Stimulated activated CD4-positive, alpha-beta T cell treated with anti-CD3 and anti-CD28 coated beads, Interleukin-12 subunit alpha, Interleukin-12 subunit beta, amount 100 ng/mL, for 4 hours (primary cell): ENCODE data around the gene TLE6.
"Not testable (repeated sequence)": the region's sequence is repeated elsewhere in the genome, so short reads cannot be mapped to it uniquely, and the experiment has no call there.

ENCODE experiments used
- DNase-seq: peaks from one replicate; pipeline ENCODE4 v3.0.0-alpha.2; 2020

TLE6 gene

DNA sequence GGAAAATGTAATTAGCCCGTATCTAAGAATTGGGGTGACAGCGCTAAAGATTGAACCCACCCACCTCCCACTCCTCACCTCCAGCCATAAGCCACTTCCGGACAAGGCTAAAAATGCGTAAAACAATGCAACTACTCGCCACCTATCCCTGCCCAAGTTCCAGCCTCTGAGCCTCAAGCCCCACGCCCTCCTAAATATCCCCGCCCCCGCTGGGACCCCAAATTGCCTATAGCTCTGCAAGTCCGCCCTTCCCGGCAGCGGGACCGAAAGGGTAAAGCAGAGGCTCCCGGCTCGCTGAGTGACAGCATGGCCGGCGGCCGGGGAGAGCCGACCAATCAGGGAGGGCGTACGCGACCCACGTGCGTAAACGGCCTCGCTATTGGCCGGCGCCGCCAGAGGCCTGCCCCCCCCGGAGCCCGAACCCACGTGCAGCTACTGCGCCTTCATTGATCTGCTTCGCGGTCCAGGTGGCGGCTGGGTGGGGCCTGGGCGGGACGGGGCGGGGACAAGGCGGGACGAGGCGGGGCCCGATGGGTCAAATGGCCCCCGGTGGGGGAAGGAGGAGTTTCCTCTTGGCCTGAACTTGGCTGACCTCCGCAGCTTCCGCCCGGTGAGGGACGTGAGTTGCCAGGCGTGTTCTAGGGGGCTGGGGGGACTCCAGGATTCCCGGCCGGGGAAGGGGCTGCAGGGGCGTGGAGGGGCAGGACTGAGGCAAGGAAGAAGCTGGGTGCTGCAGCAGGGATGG lies at the start of gene TLE6:
TLE6 (plus strand) TSS at position 564 of the 745 bp plus-strand sequence. CDS start 670 bp downstream, outside the sequence.
- peak; percentile 89 for DNase-seq

DNA sequence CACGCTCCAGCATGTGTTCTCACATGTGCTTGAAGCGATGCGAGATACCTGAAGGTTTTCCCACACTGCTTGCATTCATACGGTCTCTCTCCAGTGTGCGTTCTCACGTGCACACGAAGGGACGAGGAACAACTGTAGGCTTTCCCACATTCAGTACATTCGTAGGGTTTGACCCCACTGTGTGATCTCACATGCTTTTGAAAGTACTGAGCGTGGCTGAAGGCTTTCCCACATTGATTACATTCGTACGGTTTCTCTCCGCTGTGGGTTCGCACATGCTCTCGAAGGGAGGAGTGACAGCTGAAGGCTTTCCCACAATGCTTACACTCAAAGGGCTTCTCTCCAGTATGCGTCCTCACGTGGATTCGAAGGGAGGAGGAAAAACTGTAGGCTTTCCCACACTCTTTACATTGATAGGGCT lies 43.9 kb upstream of the TLE6 start:
- DNase-seq, result no peak

DNA sequence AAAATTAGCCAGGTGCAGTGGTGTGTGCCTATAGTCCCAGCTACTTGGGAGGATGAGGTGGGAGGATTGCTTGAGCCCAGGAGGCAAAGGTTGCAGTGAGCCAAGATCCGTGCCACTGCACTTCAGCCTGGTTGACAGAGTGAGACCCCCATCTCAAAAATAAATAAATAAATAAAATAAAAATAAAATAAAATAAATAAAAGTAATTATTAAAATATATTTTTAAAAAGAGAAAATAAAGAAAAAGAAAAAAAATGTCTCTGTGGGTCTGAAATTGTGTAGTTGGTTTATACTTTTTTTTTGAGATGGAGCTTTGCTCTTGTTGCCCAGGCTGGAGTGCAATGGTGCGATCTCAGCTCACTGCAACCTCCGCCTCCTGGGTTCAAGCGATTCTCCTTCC lies 41.5 kb upstream of the TLE6 start:
- not testable (repeated sequence) for DNase-seq

GRCh38 chr19:2942928-2943640 lies 34.3 kb upstream of the TLE6 start:
- DNase-seq, result no peak

GRCh38 chr19:2944403-2944774 lies 33.0 kb upstream of the TLE6 start:
- no peak for DNase-seq

DNA sequence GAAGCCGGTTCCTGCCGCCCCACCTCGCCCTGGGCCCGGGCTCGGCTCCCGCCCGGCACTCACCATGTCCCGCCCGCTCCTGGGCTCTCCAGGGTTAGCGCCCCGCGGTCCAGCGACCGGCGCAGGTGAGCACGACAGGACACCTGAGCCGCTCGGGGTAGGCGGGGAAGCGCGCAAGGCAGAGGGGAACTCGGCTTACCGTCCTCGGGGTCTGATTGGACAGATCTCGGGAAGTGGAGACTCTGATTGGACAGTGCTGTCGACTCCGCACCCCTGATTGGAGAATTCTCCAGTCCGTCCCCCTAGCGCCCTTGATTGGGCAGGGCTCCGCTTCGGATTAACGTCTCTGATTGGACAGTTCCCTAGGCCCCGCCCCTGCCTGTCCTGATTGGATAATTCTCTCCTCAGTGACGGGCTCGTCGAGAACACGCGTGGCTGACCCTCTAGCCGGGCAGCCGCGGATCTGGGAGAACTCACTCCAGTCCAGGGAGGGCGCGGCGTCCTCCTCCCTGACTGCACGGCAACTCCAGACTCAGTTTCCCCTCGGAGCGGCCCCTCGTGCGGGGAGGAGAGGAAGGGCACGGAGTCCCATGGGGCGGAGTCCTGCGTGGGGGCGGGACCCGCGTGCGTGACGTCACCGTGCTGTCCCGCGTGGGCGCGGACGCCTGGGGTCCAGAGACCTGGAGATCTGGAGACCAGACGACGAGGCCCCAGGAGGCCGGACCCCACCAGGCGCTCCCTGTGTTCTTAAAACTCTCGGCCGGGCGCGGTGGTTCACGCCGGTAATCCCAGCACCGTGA lies 32.4 kb upstream of the TLE6 start, which contains the start of gene ZNF77:
ZNF77 (minus strand) TSS at position 197 of the 800 bp plus-strand sequence; CDS start at position 66, 131 bp downstream.
- DNase-seq, result peak; percentile 98

DNA sequence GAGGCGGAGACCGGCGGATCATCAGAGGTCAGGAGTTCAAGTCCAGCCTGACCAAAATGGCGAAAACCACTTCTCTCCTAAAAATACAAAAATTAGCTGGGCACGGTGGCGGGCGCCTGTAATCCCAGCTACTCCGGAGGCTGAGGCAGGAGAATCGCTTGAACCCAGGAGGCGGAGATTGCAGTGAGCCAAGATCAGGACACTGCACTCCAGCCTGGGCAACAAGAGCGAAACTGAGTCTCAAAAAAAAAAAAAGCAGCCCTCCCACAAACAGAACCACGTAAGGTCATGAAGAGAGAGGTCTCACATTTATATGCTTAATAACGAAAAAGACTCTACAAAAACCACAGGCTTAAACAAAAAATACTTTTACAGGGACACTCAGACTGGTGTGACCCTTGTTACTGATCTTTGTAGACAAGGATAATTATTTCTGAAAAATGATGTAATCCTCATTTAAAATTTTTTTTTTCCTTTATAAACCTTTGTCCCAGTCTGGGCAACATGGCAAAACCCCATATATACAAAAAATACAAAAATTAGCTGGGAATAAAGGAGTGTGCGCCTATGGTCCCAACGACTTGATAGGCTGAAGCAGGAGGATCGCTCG lies 31.7 kb upstream of the TLE6 start:
- DNase-seq, result no peak

GRCh38 chr19:2949939-2950285 lies 27.5 kb upstream of the TLE6 start:
- no peak for DNase-seq

DNA sequence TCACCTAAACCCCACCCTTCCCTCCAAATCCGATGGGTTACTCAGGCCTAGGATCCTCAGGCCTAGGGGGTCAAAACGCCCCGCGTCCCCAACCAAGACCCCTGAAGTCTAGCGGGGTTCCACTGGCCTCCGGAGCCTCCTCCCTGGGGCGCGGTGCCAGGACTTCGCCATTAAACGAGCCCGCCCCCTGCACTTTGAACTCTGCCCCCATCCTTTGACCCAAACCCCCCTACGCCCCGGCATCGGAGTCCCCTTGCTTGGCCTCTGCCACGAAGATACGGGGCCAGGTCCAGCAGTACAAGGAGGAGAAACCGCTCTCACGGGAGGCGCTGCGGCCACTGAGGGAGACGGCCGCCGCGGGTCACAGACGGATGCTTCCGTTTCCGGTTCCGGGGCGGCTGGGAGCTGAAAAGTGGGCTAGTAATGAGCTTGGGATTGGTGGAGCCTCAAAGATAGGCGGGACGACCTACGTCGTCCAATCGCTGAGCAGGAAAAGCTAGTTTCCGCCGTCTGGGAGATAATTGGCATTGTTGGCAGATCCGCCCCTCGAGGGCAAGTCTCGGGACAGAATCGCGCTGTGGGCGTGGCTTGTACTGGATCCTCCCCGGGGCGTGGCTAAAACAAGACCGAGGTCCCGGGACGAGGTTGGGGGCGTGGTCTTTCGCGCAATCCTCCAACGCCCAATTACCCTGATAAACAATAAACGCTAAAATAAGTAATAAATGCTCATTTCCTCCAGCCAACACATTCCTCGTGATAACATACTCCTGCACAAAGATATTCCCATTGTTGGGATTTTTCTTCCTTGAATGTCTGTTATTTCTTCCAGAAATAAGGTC lies 26.9 kb upstream of the TLE6 start:
- DNase-seq, result peak; percentile 100

DNA sequence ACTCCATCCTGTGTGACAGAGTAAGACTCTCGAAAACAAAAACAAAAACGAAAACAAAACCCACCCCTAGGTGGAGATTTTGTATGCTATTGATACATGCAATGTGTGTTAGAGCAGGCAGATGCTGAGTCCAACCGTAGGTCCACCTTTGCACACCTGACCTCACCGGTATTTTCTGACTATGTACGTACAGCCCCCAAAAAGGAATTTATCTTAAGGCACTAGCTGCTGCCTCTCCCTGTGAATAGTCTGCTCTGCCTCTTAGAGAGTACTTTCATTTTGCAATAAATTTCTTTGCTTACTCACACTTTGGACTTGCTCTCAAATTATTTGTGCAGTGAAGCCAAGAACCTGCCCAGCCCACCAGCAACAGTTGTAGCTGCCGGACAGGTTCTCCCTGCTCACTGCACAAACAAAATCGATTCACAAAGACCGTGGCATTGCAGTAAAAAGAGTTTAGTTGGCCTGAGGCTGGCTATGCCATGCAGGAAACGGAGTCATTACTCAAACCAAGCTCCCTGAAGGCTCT lies 24.3 kb upstream of the TLE6 start:
- DNase-seq, result no peak

DNA sequence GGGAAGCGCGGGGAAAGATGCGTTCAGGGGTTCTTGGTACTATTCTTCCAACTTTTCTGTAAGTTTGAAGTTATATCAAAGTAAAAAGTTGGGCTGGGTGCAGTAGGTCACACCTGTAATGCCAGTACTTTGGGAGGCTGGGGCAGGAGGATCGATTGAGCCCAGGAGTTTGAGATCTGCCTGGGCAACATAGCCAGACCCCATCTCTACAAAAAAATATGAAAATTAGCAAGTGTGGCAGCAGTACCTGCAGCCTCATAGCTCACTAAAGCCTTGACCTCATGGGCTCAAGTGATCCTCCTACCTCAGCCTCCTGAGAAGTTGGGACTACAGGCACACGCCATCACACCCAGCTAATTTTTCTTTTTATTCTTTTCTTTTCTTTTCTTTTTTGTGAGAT lies 20.2 kb upstream of the TLE6 start:
- no peak for DNase-seq

DNA sequence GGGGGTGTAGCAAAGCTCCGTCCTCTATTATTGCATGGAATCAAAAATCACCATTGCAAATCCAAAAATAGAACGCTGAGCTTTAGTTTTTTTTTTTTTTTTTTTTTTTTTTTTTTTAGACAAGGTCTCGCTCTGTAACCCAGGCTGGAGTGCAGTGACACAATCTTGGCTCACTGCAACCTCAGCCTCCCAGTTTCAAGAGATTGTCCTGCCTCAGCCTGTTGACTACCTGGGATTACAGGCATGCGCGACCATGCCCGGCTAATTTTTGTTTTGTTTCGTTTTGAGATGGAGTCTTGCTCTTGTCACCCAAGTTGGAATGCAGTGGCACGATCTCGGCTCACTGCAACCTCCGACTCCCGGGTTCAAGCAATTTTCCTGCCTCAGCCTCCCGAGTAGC lies 17.2 kb upstream of the TLE6 start:
- no peak for DNase-seq

- DNase-seq, result peak; percentile 11
Measured at GRCh38 chr19:2962018-2962670, 15.2 kb upstream of the TLE6 start.

GRCh38 chr19:2963122-2963521 lies 14.2 kb upstream of the TLE6 start:
- no peak for DNase-seq

DNA sequence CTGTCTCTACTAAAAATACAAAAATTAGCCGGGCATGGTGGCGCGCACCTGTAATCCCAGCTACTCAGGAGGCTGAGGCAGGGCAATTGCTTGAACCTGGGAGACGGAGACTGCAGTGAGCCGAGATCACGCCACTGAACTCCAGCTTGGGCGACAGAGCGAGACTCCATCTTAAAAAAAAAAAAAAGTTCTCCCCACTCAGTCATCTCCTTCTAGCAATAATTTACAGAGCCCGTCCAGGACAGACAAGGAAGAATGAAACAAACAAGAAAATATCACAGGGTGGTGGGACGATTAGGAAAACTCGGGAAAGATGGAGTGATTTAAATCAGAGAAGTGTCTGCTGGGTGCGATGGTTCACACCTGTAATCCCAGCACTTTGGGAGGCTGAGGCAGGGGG lies 13.7 kb upstream of the TLE6 start:
- DNase-seq, result not testable (repeated sequence)

- no peak for DNase-seq
Measured at GRCh38 chr19:2964874-2965273, 12.5 kb upstream of the TLE6 start.

DNA sequence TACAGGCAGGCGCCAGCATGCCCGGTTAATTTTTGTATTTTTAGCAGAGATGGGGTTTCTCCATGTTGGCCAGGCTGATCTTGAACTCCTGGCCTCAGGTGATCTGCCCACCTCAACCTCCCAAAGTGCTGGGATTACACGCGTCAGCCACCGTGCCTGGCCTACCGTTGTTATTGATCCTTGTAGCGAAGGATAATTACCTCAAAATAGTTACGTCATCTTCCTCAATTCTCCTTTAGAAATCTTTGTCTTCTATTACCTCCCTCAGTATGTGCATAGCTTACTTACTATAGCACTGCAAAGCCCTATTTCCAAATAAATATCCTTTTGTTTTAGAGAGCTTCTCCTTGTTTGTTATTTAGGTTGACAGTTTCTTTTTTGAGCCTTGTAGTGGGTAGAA lies 9.4 kb upstream of the TLE6 start:
- DNase-seq, result no peak

GRCh38 chr19:2969104-2969504 lies 8.3 kb upstream of the TLE6 start:
- DNase-seq, result no peak

GRCh38 chr19:2970201-2970835 lies 7.0 kb upstream of the TLE6 start:
- no peak for DNase-seq

DNA sequence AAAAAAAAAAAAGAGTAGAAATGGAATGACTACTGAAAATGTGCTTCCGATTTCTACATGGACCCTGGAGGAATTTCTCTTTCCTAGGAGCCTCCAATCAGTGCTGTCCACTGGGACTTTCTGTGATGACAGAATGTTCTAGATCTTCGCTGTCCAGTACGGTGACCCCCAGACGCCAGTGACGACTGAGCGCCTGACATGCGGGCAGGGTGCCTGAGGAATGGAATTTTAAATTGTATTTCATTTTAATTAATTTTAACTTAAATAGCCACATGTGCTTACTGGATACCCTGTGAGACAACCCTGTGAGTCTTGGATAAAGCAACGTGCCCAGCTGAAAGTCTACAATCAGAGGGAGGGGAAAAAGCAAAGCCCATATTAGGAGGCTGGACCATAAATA lies 4.1 kb upstream of the TLE6 start:
- no peak for DNase-seq
